Measurements from ENCODE around the gene TIPARP.

DNA sequence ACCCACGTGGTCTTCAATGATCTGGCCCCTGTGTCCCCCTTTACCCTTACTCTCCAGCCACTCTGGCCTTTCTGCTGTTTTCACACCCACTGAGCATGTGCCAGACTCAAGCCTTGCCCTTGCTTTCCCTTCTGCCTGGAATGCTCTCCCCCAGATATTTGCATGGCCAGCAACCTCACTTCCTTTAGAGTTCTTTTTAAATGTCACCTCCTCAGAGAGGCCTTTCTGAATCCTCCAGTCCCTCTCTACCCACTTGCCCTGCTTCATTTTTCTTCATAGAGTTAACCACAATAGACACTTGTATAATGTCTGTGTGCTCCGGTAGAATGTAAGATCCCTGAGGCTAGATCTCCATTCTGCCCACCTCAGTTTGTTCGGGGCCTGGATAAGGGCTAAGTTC, 39.4 kb upstream of the TIPARP start:
- no peak for TF ChIP-seq EZH2 (IDR thresholded peaks at IDR 0.05; ENCODE audit: low read length, missing control alignments)
- TF ChIP-seq, protein P1, sequence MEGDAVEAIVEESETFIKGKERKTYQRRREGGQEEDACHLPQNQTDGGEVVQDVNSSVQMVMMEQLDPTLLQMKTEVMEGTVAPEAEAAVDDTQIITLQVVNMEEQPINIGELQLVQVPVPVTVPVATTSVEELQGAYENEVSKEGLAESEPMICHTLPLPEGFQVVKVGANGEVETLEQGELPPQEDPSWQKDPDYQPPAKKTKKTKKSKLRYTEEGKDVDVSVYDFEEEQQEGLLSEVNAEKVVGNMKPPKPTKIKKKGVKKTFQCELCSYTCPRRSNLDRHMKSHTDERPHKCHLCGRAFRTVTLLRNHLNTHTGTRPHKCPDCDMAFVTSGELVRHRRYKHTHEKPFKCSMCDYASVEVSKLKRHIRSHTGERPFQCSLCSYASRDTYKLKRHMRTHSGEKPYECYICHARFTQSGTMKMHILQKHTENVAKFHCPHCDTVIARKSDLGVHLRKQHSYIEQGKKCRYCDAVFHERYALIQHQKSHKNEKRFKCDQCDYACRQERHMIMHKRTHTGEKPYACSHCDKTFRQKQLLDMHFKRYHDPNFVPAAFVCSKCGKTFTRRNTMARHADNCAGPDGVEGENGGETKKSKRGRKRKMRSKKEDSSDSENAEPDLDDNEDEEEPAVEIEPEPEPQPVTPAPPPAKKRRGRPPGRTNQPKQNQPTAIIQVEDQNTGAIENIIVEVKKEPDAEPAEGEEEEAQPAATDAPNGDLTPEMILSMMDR (conservative IDR thresholded peaks at IDR 0.05 in 1 of 2, IDR thresholded peaks at IDR 0.05 in 1 of 2; ENCODE audit: low read depth in 1 of 2, low read length in 2 of 2), result no peak
